GM18870 (cell line): ENCODE results near the gene CMTM2.
"Not testable (repeated sequence)": the region's sequence is repeated elsewhere in the genome, so short reads cannot be mapped to it uniquely, and the experiment has no call there.

Source experiments
- ATAC-seq: cut with Tn5 transposase; IDR thresholded peaks from one replicate; pipeline ENCODE4 v1.9.1; 2021; ENCODE audit warnings: moderate library complexity; ENCODE audit not compliant: unreplicated experiment

CMTM2 gene

GRCh38 chr16:66605979-66606751 is 26.9 kb downstream of the CMTM2 start:
- ATAC-seq, result peak; percentile 57

GRCh38 chr16:66608241-66609138 is 29.2 kb downstream of the CMTM2 start:
- no peak for ATAC-seq

- ATAC-seq, result no peak
These were observed 29.9 kb downstream of the CMTM2 start for GRCh38 chr16:66609139-66609510.

- ATAC-seq, result no peak
These were observed 31.0 kb downstream of the CMTM2 start for GRCh38 chr16:66610111-66610820.

- ATAC-seq, result not testable (repeated sequence)
These were observed 32.6 kb downstream of the CMTM2 start for GRCh38 chr16:66611911-66612310.

GRCh38 chr16:66612422-66612821 is 33.2 kb downstream of the CMTM2 start:
- ATAC-seq, result no peak

GRCh38 chr16:66614161-66614802 is 35.0 kb downstream of the CMTM2 start:
- no peak for ATAC-seq

- ATAC-seq, result no peak
These were observed 36.9 kb downstream of the CMTM2 start for GRCh38 chr16:66616169-66616568.

- ATAC-seq, result no peak
These were observed 37.3 kb downstream of the CMTM2 start for GRCh38 chr16:66616592-66616991.

- no peak for ATAC-seq
These were observed 37.8 kb downstream of the CMTM2 start for GRCh38 chr16:66617010-66617434.

GRCh38 chr16:66617728-66618127 is 38.5 kb downstream of the CMTM2 start:
- no peak for ATAC-seq

GRCh38 chr16:66618588-66619375 is 39.5 kb downstream of the CMTM2 start:
- ATAC-seq, result no peak

- no peak for ATAC-seq
These were observed 40.5 kb downstream of the CMTM2 start for GRCh38 chr16:66619534-66620428.

- ATAC-seq, result no peak
These were observed 41.1 kb downstream of the CMTM2 start for GRCh38 chr16:66620429-66620795.

- no peak for ATAC-seq
These were observed 42.7 kb downstream of the CMTM2 start for GRCh38 chr16:66621973-66622372.

- no peak for ATAC-seq
These were observed 43.6 kb downstream of the CMTM2 start for GRCh38 chr16:66622863-66623262.

GRCh38 chr16:66623755-66624154 is 44.5 kb downstream of the CMTM2 start:
- ATAC-seq, result no peak

GRCh38 chr16:66627611-66628378 is 48.5 kb downstream of the CMTM2 start:
- not testable (repeated sequence) for ATAC-seq
